NCI-H510A (cell line): ENCODE data around the gene STX17.
"Not testable (repeated sequence)": the region's sequence is repeated elsewhere in the genome, so short reads cannot be mapped to it uniquely, and the experiment has no call there.

Source experiments
- DNase-seq: peaks from one replicate; lab custom pipeline; 2025; lab: John Stamatoyannopoulos, UW

Gene STX17

GRCh38 chr9:99970481-99970880, 64.0 kb downstream of the STX17 start:
- DNase-seq = no peak

GRCh38 chr9:99971410-99971809, 65.0 kb downstream of the STX17 start:
- no peak for DNase-seq

GRCh38 chr9:99973455-99973854, 67.0 kb downstream of the STX17 start:
- no peak for DNase-seq

- DNase-seq = no peak
Observed at GRCh38 chr9:99977033-99977792, 70.8 kb downstream of the STX17 start.

- DNase-seq = no peak
Observed at GRCh38 chr9:99978221-99978620, 71.8 kb downstream of the STX17 start.

- no peak for DNase-seq
Observed at GRCh38 chr9:99980598-99980997, 74.1 kb downstream of the STX17 start.

GRCh38 chr9:99986642-99987041, 80.2 kb downstream of the STX17 start:
- no peak for DNase-seq

GRCh38 chr9:99990508-99990907, 84.1 kb downstream of the STX17 start:
- DNase-seq = not testable (repeated sequence)

- DNase-seq = no peak
Observed at GRCh38 chr9:99998266-99998665, 91.8 kb downstream of the STX17 start.

GRCh38 chr9:99998866-99999265, 92.4 kb downstream of the STX17 start:
- DNase-seq = no peak

GRCh38 chr9:99999797-100000196, 93.3 kb downstream of the STX17 start:
- DNase-seq = no peak

- DNase-seq = no peak
Observed at GRCh38 chr9:100011062-100011681, 104.7 kb downstream of the STX17 start.

- no peak for DNase-seq
Observed at GRCh38 chr9:100012279-100012678, 105.8 kb downstream of the STX17 start.

- DNase-seq = no peak
Observed at GRCh38 chr9:100013573-100013972, 107.1 kb downstream of the STX17 start.

- no peak for DNase-seq
Observed at GRCh38 chr9:100014846-100015245, 108.4 kb downstream of the STX17 start.

GRCh38 chr9:100019541-100019940, 113.1 kb downstream of the STX17 start:
- no peak for DNase-seq
